HepG2 (cell line): ENCODE results near the gene VAV2. TPM values are rescaled to one million over a fixed set of nuclear protein-coding genes. Genes with fewer than 3 reads are reported as not detected.

Source experiments
- ATAC-seq: fragments of 200-7000 bp; cut with Tn5 transposase; 3 replicates; pipeline ENCODE4 v1.9.1; 2020; ENCODE audit warnings: mild to moderate bottlenecking, moderate library complexity
- BruUV-seq: library from RNA; stranded (reverse); fragments of 400-500 nt; replicated peaks from 2 replicates; lab custom pipeline; 2021; lab: Mats Ljungman, UMichigan
- CTCF ChIA-PET: fragments of 300-600 bp; formaldehyde crosslinking; extraction: SDS; loops from one replicate; lab custom pipeline; 2021; ENCODE audit warnings: low total read pairs, inconsistent platforms, low intra/inter-chr PET ratio; lab: Yijun Ruan, JAX
- POLR2A ChIA-PET: fragments of 350-600 bp; sonication (Branson Sonifier 250); formaldehyde crosslinking; loops from one replicate; lab custom pipeline; 2020; ENCODE audit warnings: antibody characterized with exemption, inconsistent platforms; lab: Yijun Ruan, JAX
- DNase-seq: peaks from one replicate; pipeline ENCODE4 v3.0.0-alpha.2; 2015; ENCODE audit warnings: low spot score
- FAIRE-seq: peaks from 3 replicates; lab custom pipeline; 2011; peaks lifted over from hg19 to GRCh38; lab: Jason Lieb, UNC
- H2AFZ ChIP-seq: one replicate; pipeline ENCODE4 v1.6.1; 2011; ENCODE audit warnings: low read length, inconsistent platforms
- H3K27ac ChIP-seq: fragments of 300-600 bp; 3 replicates; pipeline ENCODE4 v1.8.0; 2011; ENCODE audit warnings: mixed run types, mild to moderate bottlenecking, mixed read lengths, low read length, inconsistent platforms; ENCODE audit not compliant: insufficient read depth; ENCODE audit errors: extremely low read length
- H3K27me3 ChIP-seq, 2 experiments: fragments of 200-600 bp in 1 of 2; 2 replicates in 1 of 2; 3 replicates in 1 of 2; pipeline versions ENCODE4 v1.6.0 to v1.8.0; 2011; ENCODE audit warnings: low read length in 2 of 2, mild to moderate bottlenecking in 2 of 2, moderate library complexity in 2 of 2, inconsistent platforms in 1 of 2; ENCODE audit not compliant: insufficient read depth in 2 of 2, control insufficient read depth in 1 of 2
- H3K36me3 ChIP-seq, 2 experiments: fragments of 200-600 bp in 1 of 2; replicated peaks in 1 of 2; 2 replicates in 1 of 2; 3 replicates in 1 of 2; pipeline versions ENCODE4 v1.5.1 to v1.8.0; 2011; ENCODE audit warnings: low read length in 2 of 2, inconsistent platforms in 1 of 2; ENCODE audit not compliant: insufficient read depth in 2 of 2, control insufficient read depth in 1 of 2
- H3K4me1 ChIP-seq: 2 replicates; pipeline ENCODE4 v1.5.1; 2012; ENCODE audit warnings: low read length, inconsistent platforms; ENCODE audit not compliant: insufficient read depth
- H3K4me2 ChIP-seq: 2 replicates; pipeline ENCODE4 v1.6.0; 2011; ENCODE audit warnings: low read depth, low read length, inconsistent platforms
- H3K4me3 ChIP-seq, 3 experiments: fragments of 200-600 bp in 1 of 3; sonication (generic), shearing (Covaris generic) in 1 of 3; replicated peaks in 1 of 3; 2 replicates each; pipeline ENCODE4 v1.5.1; 2011 to 2016; ENCODE audit warnings: low read length in 3 of 3, inconsistent platforms in 2 of 3, low read depth in 2 of 3, mild to moderate bottlenecking in 2 of 3, control low read depth in 1 of 3, mixed read lengths in 1 of 3; ENCODE audit not compliant: insufficient read depth in 1 of 3
- H3K79me2 ChIP-seq: one replicate; pipeline ENCODE4 v1.6.1; 2011; ENCODE audit warnings: low read length, inconsistent platforms; ENCODE audit not compliant: insufficient read depth
- H3K9ac ChIP-seq: 2 replicates; pipeline ENCODE4 v1.6.0; 2011; ENCODE audit warnings: mild to moderate bottlenecking, low read depth, low read length, inconsistent platforms; ENCODE audit not compliant: insufficient read depth
- H3K9me3 ChIP-seq: 2 replicates; pipeline ENCODE4 v1.5.1; 2012; ENCODE audit warnings: mild to moderate bottlenecking, low read length
- H4K20me1 ChIP-seq: 2 replicates; pipeline ENCODE4 v1.6.0; 2011; ENCODE audit warnings: inconsistent platforms, mild to moderate bottlenecking, low read length, moderate library complexity; ENCODE audit not compliant: insufficient read depth
- AGO2 ChIP-seq: fragments of 200-400 bp; formaldehyde crosslinking; optimal IDR thresholded peaks from 2 replicates; pipeline ENCODE3; 2017; ENCODE audit warnings: mild to moderate bottlenecking, low read depth, low read length, moderate library complexity
- FOXP1 ChIP-seq, 2 experiments: fragments of 450-650 bp in 1 of 2; IDR thresholded peaks; 2 replicates each; pipeline ENCODE4 v1.6.1; 2017 to 2018; ENCODE audit warnings: antibody characterized with exemption in 1 of 2
- HINFP ChIP-seq: sonication (generic); formaldehyde crosslinking; IDR thresholded peaks from 2 replicates; pipeline ENCODE4 v1.4.0; 2020; ENCODE audit warnings: low read depth, mild to moderate bottlenecking, missing genetic modification reagents
- HMGA1 ChIP-seq: sonication (generic); formaldehyde crosslinking; conservative IDR thresholded peaks from 2 replicates; pipeline ENCODE4 v1.4.0; 2020; ENCODE audit warnings: missing genetic modification reagents
- MED13 ChIP-seq: sonication (generic); formaldehyde crosslinking; IDR thresholded peaks from 2 replicates; pipeline ENCODE4 v1.5.0; 2020; ENCODE audit warnings: missing genetic modification reagents
- NFIC ChIP-seq: IDR thresholded peaks from 2 replicates; pipeline ENCODE4 v1.6.1; 2012; ENCODE audit warnings: mild to moderate bottlenecking, low read length, inconsistent platforms
- NFYB ChIP-seq: sonication (generic); formaldehyde crosslinking; IDR thresholded peaks from 2 replicates; pipeline ENCODE4 v1.4.0; 2020; ENCODE audit warnings: missing genetic modification reagents
- RBAK ChIP-seq: sonication (generic); formaldehyde crosslinking; IDR thresholded peaks from 2 replicates; pipeline ENCODE4 v1.5.1; 2020; ENCODE audit warnings: mild to moderate bottlenecking, missing genetic modification reagents
- RBM22 ChIP-seq: fragments of 200-400 bp; formaldehyde crosslinking; optimal IDR thresholded peaks from 2 replicates; pipeline ENCODE3; 2017; ENCODE audit warnings: mild to moderate bottlenecking, low read length, moderate library complexity
- STAG1 ChIP-seq: sonication (generic); formaldehyde crosslinking; IDR thresholded peaks from 2 replicates; pipeline ENCODE4 v1.4.0; 2020; ENCODE audit warnings: missing genetic modification reagents
- SYNCRIP ChIP-seq: fragments of 200-400 bp; formaldehyde crosslinking; IDR thresholded peaks from 2 replicates; pipeline ENCODE4 v1.6.1; 2018; ENCODE audit warnings: mild to moderate bottlenecking, low read depth, low read length; ENCODE audit not compliant: insufficient read depth
- TCF7L2 ChIP-seq: IDR thresholded peaks from 2 replicates; pipeline ENCODE4 v1.6.1; 2011; ENCODE audit warnings: mild to moderate bottlenecking, low read depth, low read length, moderate library complexity
- THAP11 ChIP-seq: IDR thresholded peaks from 2 replicates; pipeline ENCODE4 v1.6.1; 2016; ENCODE audit warnings: missing biosample characterization, missing genetic modification reagents
- ZFP91 ChIP-seq: sonication (generic); formaldehyde crosslinking; IDR thresholded peaks from 2 replicates; pipeline ENCODE4 v1.9.0; 2022; ENCODE audit warnings: missing genetic modification reagents, mild to moderate bottlenecking, borderline replicate concordance
- ZNF33A ChIP-seq: sonication (generic); formaldehyde crosslinking; IDR thresholded peaks from 2 replicates; pipeline ENCODE4 v1.5.1; 2020; ENCODE audit warnings: missing genetic modification reagents, mild to moderate bottlenecking, moderate library complexity, borderline replicate concordance
- WGBS: methylation state at CpG from one replicate; pipeline ENCODE4 v1.1.6; 2017; ENCODE audit warnings: low lambda C conversion rate; 5-methylcytosine and 5-hydroxymethylcytosine counted together
- in situ Hi-C: cut with HindIII; loops from 2 replicates; pipeline ENCODE4 v1.10.0; 2017; ENCODE audit warnings: low pct_unique_long_range_greater_than_20kb; ENCODE audit not compliant: extremely low pct_ligation_motif_present
- intact Hi-C: fragments of 100-400 bp; cut with micrococcal nuclease; formaldehyde crosslinking; loops from one replicate; pipeline ENCODE4 v1.10.0; 2022; ENCODE audit not compliant: unreplicated experiment
- polyA plus RNA-seq, 8 experiments: library from polyadenylated mRNA; depleted of rRNA in 3 of 8; stranded (reverse) in 7 of 8; unstranded in 1 of 8; fragments of >200 nt; fragmentation: Illumina TruSeq in 4 of 8; extraction: Trizol in 4 of 8; gene quantifications; 2 replicates each; pipeline versions ENCODE4 v1.2.1 to v1.2.3, GENCODE V29; 2011 to 2016; ENCODE audit warnings: low read depth in 4 of 8, missing spikeins in 1 of 8, mixed read lengths in 1 of 8; ENCODE audit not compliant: insufficient read depth in 1 of 8
- total RNA-seq, 5 experiments: library from RNA; depleted of rRNA; stranded (reverse); fragments of >200 nt; fragmentation: Illumina TruSeq; extraction: Trizol; gene quantifications; 2 replicates each; pipeline ENCODE4 v1.2.3, GENCODE V29; 2016; ENCODE audit warnings: low read depth in 1 of 5

The VAV2 gene
- total and polyA plus RNA-seq, 2 of the 13 experiments (the other 11 are each of a cell fraction or from before 2014, with no cell fraction given) = 22.5 to 22.9 TPM

- FAIRE-seq = no peak
- Histone ChIP-seq H3K9ac (no peak overlapping the region), H3K27ac (no peak overlapping the region), H3K4me3 (no peak overlapping the region), H3K79me2 (no peaks in the 10 kb centered on the region), H4K20me1 (no peaks in the 10 kb centered on the region), H3K4me2 (no peak overlapping the region), H3K4me1 (peaks cover 73% of the 10 kb centered on the region), H3K27me3 (no peaks in the 10 kb centered on the region), H2AFZ (no peak overlapping the region)
- no TSS peak for BruUV-seq
- in situ Hi-C loops (no loop called here), intact Hi-C loops (no loop called here)
- POLR2A ChIA-PET = interaction anchor here (0.7 to 5.9 kb wide), 2 partner anchors 9 to 15 kb away, joined by 3 to 53 read pairs; partner anchors contain the start of gene SARDH
- ATAC-seq = no peak
- DNase-seq = no peak
- 94% methylated on average over 2 of the region's 6 CpGs for WGBS
- peak; percentile 57 for TF ChIP-seq RBM22
- TF ChIP-seq AGO2 = peak; percentile 13
- no peak for TF ChIP-seq STAG1 (CRISPR knock-in tag)
- TF ChIP-seq, all 625 proteins: peak for 2
- CTCF ChIA-PET = no interaction called here
- H3K36me3 ChIP-seq = no peaks in the 10 kb centered on the region
- H3K9me3 ChIP-seq = no peaks in the 10 kb centered on the region
Measured at GRCh38 chr9:133754187-133754586, 237.9 kb downstream of the VAV2 start.

GRCh38 chr9:133752739-133753446 lies 239.2 kb downstream of the VAV2 start:
- no TSS peak for BruUV-seq
- Histone ChIP-seq H3K4me2 (peak overlapping the region; percentile 21), H3K9ac (no peak overlapping the region), H2AFZ (no peak overlapping the region), H3K4me1 (peaks cover 70% of the 10 kb centered on the region), H3K27ac (no peak overlapping the region), H3K9me3 (no peaks in the 10 kb centered on the region), H4K20me1 (no peaks in the 10 kb centered on the region), H3K27me3 (no peaks in the 10 kb centered on the region), H3K79me2 (no peaks in the 10 kb centered on the region), H3K36me3 (no peaks in the 10 kb centered on the region), H3K4me3 (no peak overlapping the region)
- intact Hi-C loops = no loop called here
- ChIA-PET CTCF (no interaction called here), POLR2A (interaction anchor here (1.3 to 5.9 kb wide), 2 partner anchors 10 to 14 kb away, joined by 6 to 53 read pairs; partner anchors contain the start of gene SARDH)
- FAIRE-seq = peak; percentile 43
- DNase-seq = peak; percentile 37
- in situ Hi-C loops = no loop called here
- peak; percentile 34 for ATAC-seq
- 36% methylated on average over 9 of the region's 9 CpGs for WGBS
- TF ChIP-seq RBAK (CRISPR knock-in tag) (no peak), MED13 (CRISPR knock-in tag) (no peak), THAP11 (CRISPR knock-in tag) (no peak), ZFP91 (no peak), HINFP (CRISPR knock-in tag) (no peak), NFIC (no peak), HMGA1 (CRISPR knock-in tag) (no peak), TCF7L2 (no peak), FOXP1 (IDR thresholded peaks at IDR 0.05) (no peak), FOXP1 (CRISPR knock-in tag; IDR thresholded peaks at IDR 0.05) (peak; percentile 63), ZNF33A (CRISPR knock-in tag) (no peak), NFYB (CRISPR knock-in tag) (no peak), SYNCRIP (no peak)
